Caco-2 (cell line): ENCODE results near the gene SYT12. TPM values are rescaled to one million over a fixed set of nuclear protein-coding genes. Genes with fewer than 3 reads are reported as not detected.

Experiments used
- BruUV-seq: library from RNA; stranded (reverse); fragments of 400-500 nt; replicated peaks from 2 replicates; lab custom pipeline; 2021; lab: Mats Ljungman, UMichigan
- CTCF ChIA-PET: fragments of 300-600 bp; sonication (Branson Sonifier 250); formaldehyde crosslinking; loops from one replicate; lab custom pipeline; 2022; ENCODE audit warnings: antibody characterized with exemption; lab: Charles Lee
- POLR2A ChIA-PET: fragments of 300-600 bp; sonication (Branson Sonifier 250); formaldehyde crosslinking; loops from one replicate; lab custom pipeline; 2022; ENCODE audit warnings: antibody characterized with exemption; lab: Charles Lee
- DNase-seq, 2 experiments: peaks; one replicate each; pipeline versions ENCODE4 v3.0.0 to v3.0.0-alpha.2; 2020 to 2022
- H3K27me3 ChIP-seq: replicated peaks from 2 replicates; pipeline ENCODE4 v1.6.0; 2011; ENCODE audit warnings: low read length; ENCODE audit not compliant: control insufficient read depth, insufficient read depth
- H3K36me3 ChIP-seq: 2 replicates; pipeline ENCODE4 v1.5.1; 2011; ENCODE audit warnings: low read length; ENCODE audit not compliant: control insufficient read depth, insufficient read depth
- H3K4me1 ChIP-seq: fragments of 250-450 bp; sonication (Bioruptor Pico); 2 replicates; pipeline ENCODE4 v1.5.1; 2020; ENCODE audit warnings: mild to moderate bottlenecking
- H3K4me3 ChIP-seq: 2 replicates; pipeline ENCODE4 v1.5.1; 2011; ENCODE audit warnings: low read depth, mild to moderate bottlenecking, control low read depth, low read length
- H3K9me3 ChIP-seq: fragments of 250-450 bp; sonication (Bioruptor Pico); 2 replicates; pipeline ENCODE4 v1.5.1; 2020; ENCODE audit warnings: mild to moderate bottlenecking, moderate library complexity
- H3K27ac Mint-ChIP-seq: one replicate; pipeline ENCODE4 v1.8.0; 2022; ENCODE audit warnings: mixed read lengths; ENCODE audit not compliant: unreplicated experiment
- H3K27me3 Mint-ChIP-seq: one replicate; pipeline ENCODE4 v1.8.0; 2022; ENCODE audit warnings: mixed read lengths; ENCODE audit not compliant: insufficient read depth, unreplicated experiment
- H3K36me3 Mint-ChIP-seq: one replicate; pipeline ENCODE4 v1.8.0; 2022; ENCODE audit warnings: mild to moderate bottlenecking, mixed read lengths; ENCODE audit not compliant: insufficient read depth, unreplicated experiment
- H3K4me1 Mint-ChIP-seq: one replicate; pipeline ENCODE4 v1.8.0; 2022; ENCODE audit warnings: low read depth, mixed read lengths; ENCODE audit not compliant: unreplicated experiment
- H3K4me3 Mint-ChIP-seq: one replicate; pipeline ENCODE4 v1.8.0; 2022; ENCODE audit warnings: mild to moderate bottlenecking, moderate library complexity, mixed read lengths; ENCODE audit not compliant: unreplicated experiment
- H3K9me3 Mint-ChIP-seq: one replicate; pipeline ENCODE4 v1.8.0; 2022; ENCODE audit warnings: mixed read lengths; ENCODE audit not compliant: unreplicated experiment
- CTCF ChIP-seq, 2 experiments: fragments of 200-600 bp in 1 of 2; IDR thresholded peaks; 1 replicate in 1 of 2; 2 replicates in 1 of 2; pipeline versions ENCODE4 v1.5.1 to v1.8.0; 2011 to 2022; ENCODE audit warnings: antibody characterized with exemption in 1 of 2, control low read depth in 1 of 2, inconsistent platforms in 1 of 2, low read depth in 1 of 2, low read length in 1 of 2, mild to moderate bottlenecking in 1 of 2, moderate library complexity in 1 of 2; ENCODE audit not compliant: insufficient read depth in 1 of 2, severe bottlenecking in 1 of 2, unreplicated experiment in 1 of 2
- intact Hi-C: fragments of 100-400 bp; cut with micrococcal nuclease; formaldehyde crosslinking; loops from one replicate; pipeline ENCODE4 v1.10.0; 2022; ENCODE audit not compliant: unreplicated experiment
- total RNA-seq: library from RNA; stranded (reverse); gene quantifications from 2 replicates; pipeline ENCODE4 v1.2.3, GENCODE V29; 2022

SYT12 gene
- total RNA-seq, 1 experiment from 2014 or later: 0.82 TPM

- CTCF ChIA-PET: interaction anchor here (0.7 kb wide), 2 partner anchors 27 to 69 kb away, joined by 4 to 6 read pairs; no protein-coding TSS in a partner anchor
These were observed 30.9 kb upstream of the SYT12 start for GRCh38 chr11:66992041-66992440.

GRCh38 chr11:66996609-66997273 lies 26.2 kb upstream of the SYT12 start:
- peak; percentile 87 to 90 for DNase-seq
- no peak overlapping the region for H3K4me3 ChIP-seq
- CTCF ChIA-PET: interaction anchor here (0.6 to 1.6 kb wide), 6 partner anchors 10 to 1472 kb away, joined by 3 to 8 read pairs (median 4); partner anchors contain the start of gene SCYL1
- Mint-ChIP-seq H3K27ac (peak overlapping the region; percentile 56), H3K4me3 (no peak overlapping the region), H3K4me1 (peaks cover 11% of the 10 kb centered on the region), H3K9me3 (no peaks in the 10 kb centered on the region), H3K27me3 (no peaks in the 10 kb centered on the region), H3K36me3 (peaks cover 9% of the 10 kb centered on the region)
- H3K9me3 ChIP-seq: no peaks in the 10 kb centered on the region
- peaks cover 11% of the 10 kb centered on the region for H3K4me1 ChIP-seq
- no peak for TF ChIP-seq CTCF (IDR thresholded peaks at IDR 0.05; ENCODE audit: insufficient read depth in 1 of 2, low read depth in 1 of 2, low read length in 1 of 2, severe bottlenecking in 1 of 2, unreplicated experiment in 1 of 2)
- no peaks in the 10 kb centered on the region for H3K36me3 ChIP-seq
- intact Hi-C loops: loop anchor here (1.0 kb wide), 1 partner anchor 38 kb away; the partner anchor contains the start of gene PC
- POLR2A ChIA-PET: interaction anchor here (0.6 to 1.4 kb wide), 3 partner anchors 38 to 416 kb away, joined by 3 to 10 read pairs (median 4); partner anchors contain the start of genes PC and RCE1
- BruUV-seq: no TSS peak
- no peaks in the 10 kb centered on the region for H3K27me3 ChIP-seq

More at GRCh38 chr11:66992041-66992440, 30.9 kb upstream of the SYT12 start:
- TF ChIP-seq CTCF (IDR thresholded peaks at IDR 0.05; ENCODE audit: insufficient read depth in 1 of 2, low read depth in 1 of 2, low read length in 1 of 2, severe bottlenecking in 1 of 2, unreplicated experiment in 1 of 2): no peak
- peaks cover 6% of the 10 kb centered on the region for H3K4me1 ChIP-seq
- Mint-ChIP-seq H3K27me3 (no peaks in the 10 kb centered on the region), H3K9me3 (no peaks in the 10 kb centered on the region), H3K4me3 (no peak overlapping the region), H3K27ac (no peak overlapping the region), H3K4me1 (peaks cover 4% of the 10 kb centered on the region), H3K36me3 (peaks cover 4% of the 10 kb centered on the region)
- no peak for DNase-seq
- BruUV-seq: no TSS peak
- no peaks in the 10 kb centered on the region for H3K36me3 ChIP-seq
- intact Hi-C loops: no loop called here
- no peaks in the 10 kb centered on the region for H3K27me3 ChIP-seq
- no peaks in the 10 kb centered on the region for H3K9me3 ChIP-seq
- H3K4me3 ChIP-seq: no peak overlapping the region
- POLR2A ChIA-PET: no interaction called here

- Histone ChIP-seq H3K4me3 (no peak overlapping the region), H3K36me3 (no peaks in the 10 kb centered on the region), H3K9me3 (no peaks in the 10 kb centered on the region), H3K27me3 (no peaks in the 10 kb centered on the region), H3K4me1 (peaks cover 22% of the 10 kb centered on the region)
- no TSS peak for BruUV-seq
- TF ChIP-seq CTCF (IDR thresholded peaks at IDR 0.05; ENCODE audit: insufficient read depth in 1 of 2, low read depth in 1 of 2, low read length in 1 of 2, severe bottlenecking in 1 of 2, unreplicated experiment in 1 of 2): no peak
- ChIA-PET POLR2A (no interaction called here), CTCF (interaction anchor here (1.1 kb wide), 1 partner anchor 29 kb away, joined by 3 read pairs; no protein-coding TSS in a partner anchor)
- H3K27ac Mint-ChIP-seq: no peak overlapping the region
- intact Hi-C loops: no loop called here
- no peaks in the 10 kb centered on the region for H3K9me3 Mint-ChIP-seq
- H3K4me3 Mint-ChIP-seq: no peak overlapping the region
- peaks cover 20% of the 10 kb centered on the region for H3K4me1 Mint-ChIP-seq
- DNase-seq: no peak
- H3K36me3 Mint-ChIP-seq: peaks cover 9% of the 10 kb centered on the region
- no peaks in the 10 kb centered on the region for H3K27me3 Mint-ChIP-seq
These were observed 23.4 kb upstream of the SYT12 start for GRCh38 chr11:66999555-66999954.
